Neuronal stem cell (in vitro differentiated cells): ENCODE data around the gene TACSTD2.

Source experiments
- DNase-seq: peaks from one replicate; pipeline ENCODE4 v3.0.0-alpha.2; 2013; ENCODE audit warnings: low spot score
- H2AFZ ChIP-seq: one replicate; pipeline ENCODE4 v1.6.1; 2013; ENCODE audit warnings: mild to moderate bottlenecking, low read length, inconsistent platforms
- H2AK5ac ChIP-seq: 2 replicates; pipeline ENCODE4 v1.6.1; 2013; ENCODE audit warnings: low read depth, mild to moderate bottlenecking, inconsistent platforms, low read length, moderate library complexity, mixed read lengths
- H2BK120ac ChIP-seq: 2 replicates; pipeline ENCODE4 v1.6.1; 2013; ENCODE audit warnings: low read depth, mild to moderate bottlenecking, inconsistent platforms, low read length, moderate library complexity, mixed read lengths
- H2BK12ac ChIP-seq: one replicate; pipeline ENCODE4 v1.6.1; 2013; ENCODE audit warnings: low read length, inconsistent platforms
- H2BK15ac ChIP-seq: 2 replicates; pipeline ENCODE4 v1.6.1; 2013; ENCODE audit warnings: mild to moderate bottlenecking, low read length, inconsistent platforms, mixed read lengths
- H2BK5ac ChIP-seq: one replicate; pipeline ENCODE4 v1.6.1; 2013; ENCODE audit warnings: inconsistent platforms, mild to moderate bottlenecking, low read length, moderate library complexity
- H3K14ac ChIP-seq: one replicate; pipeline ENCODE4 v1.6.1; 2013; ENCODE audit warnings: low read length, inconsistent platforms
- H3K18ac ChIP-seq: 2 replicates; pipeline ENCODE4 v1.6.1; 2013; ENCODE audit warnings: low read length, inconsistent platforms
- H3K23ac ChIP-seq: 2 replicates; pipeline ENCODE4 v1.6.1; 2013; ENCODE audit warnings: low read depth, mild to moderate bottlenecking, mixed read lengths, low read length, inconsistent platforms; ENCODE audit not compliant: poor library complexity
- H3K27ac ChIP-seq: replicated peaks from 3 replicates; pipeline ENCODE4 v1.5.1; 2013; ENCODE audit warnings: low read length, inconsistent platforms
- H3K27me3 ChIP-seq, 3 experiments: 2 replicates each; pipeline ENCODE4 v1.6.1; 2013; ENCODE audit warnings: low read length in 3 of 3, mild to moderate bottlenecking in 2 of 3, inconsistent platforms in 1 of 3, low read depth in 1 of 3, mixed read lengths in 1 of 3, moderate library complexity in 1 of 3; ENCODE audit not compliant: control insufficient read depth in 3 of 3, insufficient read depth in 3 of 3
- H3K36me3 ChIP-seq, 2 donors: replicated peaks in 1 of 2; 2 replicates each; pipeline ENCODE4 v1.6.1; 2013; ENCODE audit warnings: low read length in 2 of 2; ENCODE audit not compliant: control insufficient read depth in 2 of 2, insufficient read depth in 2 of 2
- H3K4ac ChIP-seq: 2 replicates; pipeline ENCODE4 v1.6.1; 2013; ENCODE audit warnings: inconsistent platforms, mild to moderate bottlenecking, low read length, moderate library complexity
- H3K4me1 ChIP-seq, 2 donors: 1 replicate in 1 of 2; 2 replicates in 1 of 2; pipeline ENCODE4 v1.6.1; 2013; ENCODE audit warnings: low read length in 2 of 2, low read depth in 1 of 2; ENCODE audit not compliant: control insufficient read depth in 2 of 2, insufficient read depth in 1 of 2
- H3K4me2 ChIP-seq: one replicate; pipeline ENCODE4 v1.6.1; 2013; ENCODE audit warnings: mild to moderate bottlenecking, low read length, inconsistent platforms; ENCODE audit not compliant: insufficient read depth, poor library complexity, severe bottlenecking
- H3K4me3 ChIP-seq, 2 donors: 2 replicates each; pipeline ENCODE4 v1.5.1; 2013; ENCODE audit warnings: low read length in 2 of 2, mild to moderate bottlenecking in 2 of 2, inconsistent platforms in 1 of 2, moderate library complexity in 1 of 2
- H3K79me1 ChIP-seq: one replicate; pipeline ENCODE4 v1.6.1; 2013; ENCODE audit warnings: low read depth, mild to moderate bottlenecking, inconsistent platforms, low read length, moderate library complexity
- H3K9ac ChIP-seq: one replicate; pipeline ENCODE4 v1.6.1; 2013; ENCODE audit warnings: mild to moderate bottlenecking, low read depth, low read length, inconsistent platforms; ENCODE audit not compliant: poor library complexity
- H3K9me3 ChIP-seq, 2 donors: replicated peaks in 1 of 2; 2 replicates each; pipeline versions ENCODE3 to v1.6.1; 2013; ENCODE audit warnings: low read length in 2 of 2, mild to moderate bottlenecking in 2 of 2, inconsistent platforms in 1 of 2, low read depth in 1 of 2, mixed read lengths in 1 of 2, moderate library complexity in 1 of 2; ENCODE audit not compliant: control insufficient read depth in 2 of 2, insufficient read depth in 1 of 2
- H4K8ac ChIP-seq: one replicate; pipeline ENCODE4 v1.6.1; 2013; ENCODE audit warnings: low read depth, mild to moderate bottlenecking, inconsistent platforms, low read length, moderate library complexity
- H4K91ac ChIP-seq: one replicate; pipeline ENCODE4 v1.6.1; 2013; ENCODE audit warnings: low read length, low read depth, mild to moderate bottlenecking, inconsistent platforms; ENCODE audit not compliant: poor library complexity
- WGBS, 2 donors: extraction: QIAGEN DNeasy Blood & Tissue Kit; methylation state at CpG; one replicate each; pipeline ENCODE4 v1.1.7; 2013; ENCODE audit warnings: missing lambda C conversion rate in 2 of 2, mixed read lengths in 1 of 2; ENCODE audit not compliant: insufficient read length in 2 of 2, insufficient replicate concordance in 1 of 2; ENCODE audit errors: extremely low coverage in 2 of 2; 5-methylcytosine and 5-hydroxymethylcytosine counted together

Gene TACSTD2

DNA sequence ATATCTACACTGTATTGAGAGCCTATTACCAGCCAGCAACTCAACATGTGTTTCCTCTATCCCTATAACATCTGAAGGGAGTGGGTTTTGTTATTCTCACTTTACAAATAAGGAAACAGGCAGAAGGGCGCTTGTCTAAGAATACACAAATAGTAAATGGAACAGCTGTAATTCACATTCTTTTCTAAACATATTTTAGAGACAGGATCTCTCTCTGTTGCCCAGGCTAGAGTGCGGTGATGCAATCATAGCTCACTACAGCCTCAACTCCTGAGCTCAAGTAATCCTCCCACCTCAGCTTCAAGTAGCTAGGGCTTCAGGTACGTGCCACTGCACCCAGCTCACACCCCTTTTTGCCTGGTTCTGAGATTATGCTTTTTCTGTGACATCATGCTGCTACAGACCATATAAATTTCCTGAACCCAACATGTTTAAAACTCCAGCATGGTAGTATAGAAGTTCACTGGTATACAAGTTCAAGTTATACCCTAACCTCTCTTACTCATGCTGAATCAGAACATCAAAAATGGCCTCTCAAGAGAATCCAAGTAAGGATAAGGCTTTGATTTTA, 8.6 kb upstream of the TACSTD2 start:
- H2AFZ ChIP-seq: no peak overlapping the region
- H3K27ac ChIP-seq: no peak overlapping the region
- no peak overlapping the region for H3K4me3 ChIP-seq
- H2BK12ac ChIP-seq: no peak overlapping the region
- H2BK15ac ChIP-seq: no peak overlapping the region
- no peak overlapping the region for H3K18ac ChIP-seq
- no peaks in the 10 kb centered on the region for H3K36me3 ChIP-seq
- no CpG with 5 or more reads among the region's 3 CpGs for WGBS, 2 donors
- H4K8ac ChIP-seq: no peak overlapping the region
- H3K14ac ChIP-seq: no peak overlapping the region
- H3K9ac ChIP-seq: no peak overlapping the region
- H2BK5ac ChIP-seq: no peak overlapping the region
- H3K27me3 ChIP-seq: peaks cover 0 to 12% (median 0%) of the 10 kb centered on the region in 3 experiments
- no peak overlapping the region for H3K4me2 ChIP-seq
- H2AK5ac ChIP-seq: no peak overlapping the region
- H3K9me3 ChIP-seq: no peaks in the 10 kb centered on the region
- no peak overlapping the region for H2BK120ac ChIP-seq
- no peak for DNase-seq
- H3K79me1 ChIP-seq: no peaks in the 10 kb centered on the region
- H4K91ac ChIP-seq: no peak overlapping the region
- no peak overlapping the region for H3K4ac ChIP-seq
- H3K23ac ChIP-seq: no peak overlapping the region
- H3K4me1 ChIP-seq: peaks cover 0 to 3% of the 10 kb centered on the region in 2 donors

DNA sequence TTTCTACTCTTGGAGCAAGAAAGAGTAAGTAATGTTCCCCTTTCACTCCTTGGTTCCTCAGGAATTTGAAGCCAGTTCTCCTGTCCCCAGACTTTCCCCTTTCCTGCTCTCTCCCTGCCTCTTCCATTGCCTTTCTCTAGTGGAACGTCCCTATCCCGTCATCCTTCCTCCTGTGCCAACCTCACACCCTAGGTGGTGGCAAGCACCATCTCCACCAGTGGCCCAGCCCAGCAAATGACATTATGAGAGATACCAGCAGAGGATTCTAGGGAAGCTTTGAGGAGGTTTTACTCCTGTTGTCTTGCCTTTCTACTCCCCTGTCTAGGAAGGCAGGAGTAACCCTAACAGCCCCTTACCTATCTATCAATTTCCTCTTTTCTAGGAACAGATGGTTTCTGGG, 8.1 kb upstream of the TACSTD2 start:
- no peaks in the 10 kb centered on the region for H3K9me3 ChIP-seq
- H3K9ac ChIP-seq: no peak overlapping the region
- H3K27me3 ChIP-seq: peaks cover 0 to 12% (median 0%) of the 10 kb centered on the region in 3 experiments
- H3K23ac ChIP-seq: no peak overlapping the region
- H2AK5ac ChIP-seq: no peak overlapping the region
- no peaks in the 10 kb centered on the region for H3K36me3 ChIP-seq
- H3K18ac ChIP-seq: no peak overlapping the region
- H3K4me1 ChIP-seq: peaks cover 0 to 4% of the 10 kb centered on the region in 2 donors
- no peak for DNase-seq
- H3K4me2 ChIP-seq: no peak overlapping the region
- H4K91ac ChIP-seq: no peak overlapping the region
- no peak overlapping the region for H2BK12ac ChIP-seq
- no peak overlapping the region for H2BK5ac ChIP-seq
- H3K14ac ChIP-seq: no peak overlapping the region
- H2AFZ ChIP-seq: no peak overlapping the region
- H3K4me3 ChIP-seq: no peak overlapping the region
- no peak overlapping the region for H2BK15ac ChIP-seq
- no peak overlapping the region for H3K27ac ChIP-seq
- no peaks in the 10 kb centered on the region for H3K79me1 ChIP-seq
- H2BK120ac ChIP-seq: no peak overlapping the region
- H4K8ac ChIP-seq: no peak overlapping the region
- WGBS, 2 donors: no CpG with 5 or more reads among the region's 2 CpGs
- H3K4ac ChIP-seq: no peak overlapping the region

DNA sequence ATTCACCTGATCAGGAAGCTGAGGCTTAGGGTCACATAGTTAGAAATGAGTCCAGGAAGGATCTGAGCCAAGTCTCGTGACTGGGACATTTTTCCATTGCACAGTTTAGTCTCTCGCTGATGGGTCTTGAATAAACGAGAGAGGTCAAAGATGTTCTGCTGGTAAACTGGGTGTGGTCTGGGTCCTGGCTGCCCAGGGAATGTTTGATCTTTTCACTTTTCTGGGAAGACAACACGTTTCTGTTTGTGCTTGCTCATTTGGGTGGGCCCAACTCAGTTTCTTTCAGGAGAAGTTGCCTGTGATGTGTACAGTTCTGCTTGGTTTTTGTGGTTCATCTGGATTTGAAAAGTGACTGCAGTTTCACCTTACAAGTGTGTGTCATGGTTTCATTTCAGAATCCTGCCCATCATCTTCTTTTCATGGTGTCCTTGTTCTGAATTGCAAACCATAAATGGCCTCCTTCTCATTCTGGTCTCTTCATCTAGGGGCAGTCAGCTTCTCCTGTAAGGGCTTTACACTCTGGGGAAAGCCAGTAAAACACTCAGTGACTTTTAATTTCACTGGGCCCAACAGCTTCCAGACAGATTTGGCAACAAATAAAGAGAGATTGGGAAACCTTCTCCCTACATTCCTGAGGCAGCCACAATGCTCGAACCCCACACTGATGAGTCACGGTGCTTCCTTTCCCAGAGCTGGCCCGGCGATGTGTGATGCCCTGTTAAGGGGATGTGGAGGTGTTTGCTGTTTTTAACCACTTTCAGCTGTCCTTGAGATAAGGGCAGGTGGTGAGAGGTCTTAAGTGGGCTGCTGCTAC, 7.2 kb upstream of the TACSTD2 start:
- H3K27ac ChIP-seq: no peak overlapping the region
- H3K4me1 ChIP-seq: peaks cover 0 to 5% of the 10 kb centered on the region in 2 donors
- H2AK5ac ChIP-seq: no peak overlapping the region
- no peak overlapping the region for H4K8ac ChIP-seq
- H3K27me3 ChIP-seq: peaks cover 0 to 12% (median 0%) of the 10 kb centered on the region in 3 experiments
- H2BK15ac ChIP-seq: no peak overlapping the region
- no peak overlapping the region for H4K91ac ChIP-seq
- no peak overlapping the region for H3K23ac ChIP-seq
- no peak overlapping the region for H2BK12ac ChIP-seq
- no CpG with 5 or more reads among the region's 8 CpGs for WGBS, 2 donors
- no peak overlapping the region for H3K14ac ChIP-seq
- H2BK5ac ChIP-seq: no peak overlapping the region
- no peak overlapping the region for H3K9ac ChIP-seq
- no peak overlapping the region for H2BK120ac ChIP-seq
- no peak for DNase-seq
- H3K79me1 ChIP-seq: no peaks in the 10 kb centered on the region
- H3K4ac ChIP-seq: no peak overlapping the region
- H3K36me3 ChIP-seq: no peaks in the 10 kb centered on the region
- H2AFZ ChIP-seq: peak overlapping the region; percentile 26
- no peak overlapping the region for H3K18ac ChIP-seq
- H3K9me3 ChIP-seq: no peaks in the 10 kb centered on the region
- H3K4me3 ChIP-seq: no peak overlapping the region
- H3K4me2 ChIP-seq: no peak overlapping the region

DNA sequence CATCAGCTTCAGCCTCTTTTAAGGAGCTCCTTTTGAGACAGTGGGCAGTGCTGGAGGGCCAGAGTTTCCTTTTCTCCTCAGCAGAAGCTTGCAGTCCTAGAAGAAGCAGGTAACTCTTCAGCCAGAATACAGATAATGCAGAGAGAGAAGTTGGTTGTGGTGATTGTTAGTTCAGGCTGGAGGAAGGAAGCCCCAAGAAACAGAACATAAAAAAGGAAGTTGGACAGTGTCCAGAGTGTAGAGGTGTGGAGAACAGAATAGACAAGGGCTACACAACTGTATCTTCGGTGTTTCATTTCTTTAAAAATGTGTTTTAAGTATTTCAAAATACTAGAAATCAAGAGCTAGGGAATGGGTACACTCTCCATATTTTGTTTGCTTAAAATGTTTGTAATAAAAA, 6.4 kb upstream of the TACSTD2 start:
- Histone ChIP-seq H3K4me2 (no peak overlapping the region), H3K9ac (no peak overlapping the region), H3K23ac (no peak overlapping the region), H2AK5ac (no peak overlapping the region), H3K9me3 (no peaks in the 10 kb centered on the region), H4K8ac (no peak overlapping the region), H2BK5ac (no peak overlapping the region), H3K36me3 (no peaks in the 10 kb centered on the region), H4K91ac (no peak overlapping the region), H3K14ac (no peak overlapping the region), H3K4me3 (no peak overlapping the region), H2BK15ac (no peak overlapping the region), H3K4ac (no peak overlapping the region), H2BK120ac (no peak overlapping the region), H3K18ac (no peak overlapping the region), H2BK12ac (no peak overlapping the region), H3K27ac (no peak overlapping the region), H3K79me1 (no peaks in the 10 kb centered on the region), H2AFZ (no peak overlapping the region), H3K4me1 (peaks cover 0 to 5% of the 10 kb centered on the region in 2 donors), H3K27me3 (peaks cover 0 to 12% (median 0%) of the 10 kb centered on the region in 3 experiments)
- no peak for DNase-seq
- WGBS, 2 donors: no CpG with 5 or more reads among the region's 1 CpG
